Pancreas (tissue), 10 donors: ENCODE data around the gene DNAH1. TPM values are rescaled to one million over a fixed set of nuclear protein-coding genes. Genes with fewer than 3 reads are reported as not detected.

Experiments
- ATAC-seq, 4 donors: fragments of 200-7000 bp; cut with Tn5 transposase; one replicate each; pipeline versions ENCODE4 v1.8.0 to v1.9.1; 2020; ENCODE audit warnings: mild to moderate bottlenecking in 4 of 4, moderate library complexity in 4 of 4
- DNase-seq, 6 donors: peaks; one replicate each; pipeline ENCODE4 v3.0.0-alpha.2; 2020
- FAIRE-seq: peaks from 2 replicates; lab custom pipeline; 2012; peaks lifted over from hg19 to GRCh38; lab: Jason Lieb, UNC
- H3K27ac ChIP-seq, 4 donors: fragments of 200-600 bp; sonication (generic); 1 replicate in 3 of 4; 2 replicates in 1 of 4; pipeline versions ENCODE4 v1.5.0 to v1.8.0; 2020
- H3K27me3 ChIP-seq, 4 donors: fragments of 200-600 bp; one replicate each; pipeline ENCODE4 v1.8.0; 2021
- H3K36me3 ChIP-seq, 3 donors: fragments of 200-600 bp; sonication (generic) in 1 of 3; one replicate each; pipeline versions ENCODE4 v1.5.0 to v1.8.0; 2020 to 2021
- H3K4me1 ChIP-seq, 3 donors: fragments of 200-600 bp; one replicate each; pipeline ENCODE4 v1.8.0; 2021
- H3K4me3 ChIP-seq, 4 donors: fragments of 200-600 bp; sonication (generic) in 2 of 4; one replicate each; pipeline versions ENCODE4 v1.5.0 to v1.8.0; 2020 to 2021
- H3K9me3 ChIP-seq, 4 donors: fragments of 200-600 bp; one replicate each; pipeline ENCODE4 v1.8.0; 2021
- CTCF ChIP-seq, 4 donors: fragments of 200-600 bp; sonication (generic) in 3 of 4; IDR thresholded peaks; one replicate each; pipeline versions ENCODE4 v1.5.0 to v1.8.0; 2021; ENCODE audit warnings: antibody characterized with exemption in 4 of 4
- WGBS, 2 donors: extraction: QIAGEN DNeasy Blood & Tissue Kit; methylation state at CpG; one replicate each; pipeline ENCODE4 v1.1.7; 2013; 5-methylcytosine and 5-hydroxymethylcytosine counted together
- intact Hi-C, 3 donors: fragments of 100-400 bp; cut with DNase I; formaldehyde crosslinking; loops; one replicate each; pipeline versions ENCODE4 v1.11.1 to v1.14.2; 2022
- polyA plus RNA-seq, 2 donors: library from polyadenylated mRNA; stranded (reverse); fragments of 200-250 nt; gene quantifications; one replicate each; pipeline ENCODE4 v1.2.3, GENCODE V29; 2013
- total RNA-seq, 6 donors: library from RNA; stranded (reverse); fragmentation: NEBNext Ultra II Directional in 4 of 6; extraction: Animal tissue kit (Norgen Biotek cat#: 25700) in 4 of 6; gene quantifications; one replicate each; pipeline versions ENCODE4 v1.2.1 to v1.2.4, GENCODE V29; 2021 to 2023
- donor health status: healthy with polysubstance abuse.
- donor health status: DM: no; HTN: no; CAD: no; lungs with moderate emphysema.
- donor health status: DM: no; HTN: no; CAD: no.
- donor health status: control.
- donor health status: control.
- donor health status: Bipolar disorder and iron deficiency.
- donor health status: DM: yes; HTN: yes; CAD: no.
- donor health status: DM: no; HTN: no; CAD: no.
- donor health status: DM: no; HTN: no; CAD: no.
- donor health status: DM: yes; HTN: yes; CAD: no.

Gene DNAH1
- total and polyA plus RNA-seq, 8 donors, result 2.9 to 11.4 (median 4.6) TPM

- no peaks in the 10 kb centered on the region for H3K4me1 ChIP-seq
- WGBS, 2 donors, result 87 to 91% methylated on average over 16 of the region's 16 CpGs
Observed at GRCh38 chr3:52439426-52440248, 123.5 kb downstream of the DNAH1 start.

DNA sequence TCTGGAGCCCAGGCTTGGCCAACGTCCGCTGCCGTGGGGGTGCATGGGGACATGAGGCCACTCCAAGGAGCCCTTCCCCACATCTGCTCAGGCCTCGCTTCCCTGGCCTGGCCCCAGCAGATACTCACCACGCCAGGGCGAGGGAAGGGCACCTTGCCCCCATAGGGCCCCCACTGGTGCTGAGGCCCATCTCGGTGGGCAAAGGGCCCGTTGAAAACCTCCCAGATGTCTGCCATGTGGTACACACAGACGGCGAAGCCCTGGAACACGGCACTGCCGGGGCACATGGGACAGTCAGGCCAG is 124.1 kb downstream of the DNAH1 start:
- no peak for FAIRE-seq
- no peak overlapping the region for H3K27ac ChIP-seq

More at GRCh38 chr3:52439426-52440248, 123.5 kb downstream of the DNAH1 start:
- H3K27ac ChIP-seq, result no peak overlapping the region
- no peaks in the 10 kb centered on the region for H3K36me3 ChIP-seq
- intact Hi-C loops, result no loop called here
- DNase-seq, result no peak
- H3K9me3 ChIP-seq, result no peaks in the 10 kb centered on the region
- no peak for ATAC-seq
- H3K27me3 ChIP-seq, result no peaks in the 10 kb centered on the region
- TF ChIP-seq CTCF (IDR thresholded peaks at IDR 0.05), result no peak
- FAIRE-seq, result no peak
- H3K4me3 ChIP-seq, result no peak overlapping the region

DNA sequence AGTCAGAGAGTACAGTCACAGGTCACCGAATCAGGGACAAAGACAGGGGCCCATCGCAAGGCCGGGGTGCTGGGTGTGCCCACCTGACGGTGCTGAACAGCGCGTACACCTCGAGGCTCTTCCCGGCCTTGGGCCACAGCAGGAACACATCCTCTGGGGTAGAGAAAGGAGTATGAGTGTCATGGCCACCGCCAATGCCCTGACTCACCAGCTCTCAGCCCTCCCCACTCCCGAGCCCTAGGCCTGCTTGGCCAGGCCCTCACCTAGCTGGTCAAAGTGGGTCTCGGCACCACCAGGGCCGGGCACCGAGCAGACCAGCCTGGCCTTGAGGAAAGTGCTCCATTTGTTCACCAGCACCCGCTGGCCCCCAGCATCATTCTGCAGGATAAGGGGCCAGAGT is 124.6 kb downstream of the DNAH1 start:
- DNase-seq (no peak), FAIRE-seq (no peak), ATAC-seq (no peak)
- peaks cover 0 to 4% (median 0%) of the 10 kb centered on the region in 3 donors for H3K4me1 ChIP-seq
- TF ChIP-seq CTCF (IDR thresholded peaks at IDR 0.05), result no peak
- H3K27ac ChIP-seq, result no peak overlapping the region
- H3K27me3 ChIP-seq, result no peaks in the 10 kb centered on the region
- H3K4me3 ChIP-seq, result no peak overlapping the region
- WGBS, 2 donors, result 87 to 95% methylated on average over 14 of the region's 14 CpGs
- no peaks in the 10 kb centered on the region for H3K36me3 ChIP-seq
- H3K9me3 ChIP-seq, result no peaks in the 10 kb centered on the region
- intact Hi-C loops, result no loop called here

More for the DNA sequence above, 124.1 kb downstream of the DNAH1 start:
- Histone ChIP-seq H3K4me1 (peaks cover 0 to 3% (median 0%) of the 10 kb centered on the region in 3 donors), H3K9me3 (no peaks in the 10 kb centered on the region), H3K36me3 (no peaks in the 10 kb centered on the region), H3K4me3 (no peak overlapping the region), H3K27me3 (no peaks in the 10 kb centered on the region)
- TF ChIP-seq CTCF (IDR thresholded peaks at IDR 0.05), result no peak
- ATAC-seq (no peak), DNase-seq (no peak)
- WGBS, 2 donors, result 80 to 85% methylated on average over 9 to 12 of the region's 12 CpGs
- intact Hi-C loops, result no loop called here

- FAIRE-seq, result no peak
- TF ChIP-seq CTCF (IDR thresholded peaks at IDR 0.05), result no peak
- no peaks in the 10 kb centered on the region for H3K36me3 ChIP-seq
- no peaks in the 10 kb centered on the region for H3K27me3 ChIP-seq
- ATAC-seq, result no peak
- WGBS, 2 donors, result 88 to 92% methylated on average over 23 of the region's 23 CpGs
- H3K4me1 ChIP-seq, result peaks cover 0 to 4% (median 0%) of the 10 kb centered on the region in 3 donors
- H3K4me3 ChIP-seq, result no peak overlapping the region
- DNase-seq, result no peak
- intact Hi-C loops, result no loop called here
- no peak overlapping the region for H3K27ac ChIP-seq
- H3K9me3 ChIP-seq, result no peaks in the 10 kb centered on the region
Observed at GRCh38 chr3:52441091-52441771, 125.1 kb downstream of the DNAH1 start.
